WTC11 (cell line): ENCODE measurements around the gene AP5Z1.

Source experiments
- AFF4 ChIP-seq: sonication (generic); formaldehyde crosslinking; IDR thresholded peaks from 2 replicates; pipeline ENCODE4 v1.8.1; 2023; ENCODE audit warnings: mild to moderate bottlenecking, missing genetic modification reagents, borderline replicate concordance
- CTCF ChIP-seq: fragments of 200-600 bp; IDR thresholded peaks from 2 replicates; pipeline ENCODE4 v1.8.0; 2022; ENCODE audit warnings: antibody characterized with exemption

- TF ChIP-seq CTCF (no peak), AFF4 (CRISPR knock-in tag) (no peak)
Observed at GRCh38 chr7:4832711-4833110, 57.3 kb downstream of the AP5Z1 start.
